ENCODE measurements around the gene CYP1A1.

CYP1A1 gene

GRCh38 chr15:74768099-74768770 is 42.9 kb upstream of the CYP1A1 start:
- in situ Hi-C loops (cut with HindIII; ENCODE audit: low sequenced_read_pairs): no loop called here
- no peak for TF ChIP-seq CTCF (IDR thresholded peaks at IDR 0.05; ENCODE audit: low read depth, low read length)
- DNase-seq (ENCODE audit: low read depth, low spot score): no peak
- no peak overlapping the region for H3K4me3 ChIP-seq (ENCODE audit: low read depth, low read length)

GRCh38 chr15:74767167-74768098 is 42.1 kb upstream of the CYP1A1 start:
- TF ChIP-seq CTCF (IDR thresholded peaks at IDR 0.05; ENCODE audit: low read depth, low read length): no peak
- in situ Hi-C loops (cut with HindIII; ENCODE audit: low sequenced_read_pairs): no loop called here
- H3K4me3 ChIP-seq (ENCODE audit: low read depth, low read length): no peak overlapping the region
- DNase-seq (ENCODE audit: low read depth, low spot score): no peak

GRCh38 chr15:74763416-74763815 is 38.1 kb upstream of the CYP1A1 start:
- TF ChIP-seq CTCF (IDR thresholded peaks at IDR 0.05; ENCODE audit: low read depth, low read length): no peak
- no peak for DNase-seq (ENCODE audit: low read depth, low spot score)
- in situ Hi-C loops (cut with HindIII; ENCODE audit: low sequenced_read_pairs): no loop called here
- no peak overlapping the region for H3K4me3 ChIP-seq (ENCODE audit: low read depth, low read length)

- in situ Hi-C loops (cut with HindIII; ENCODE audit: low sequenced_read_pairs): no loop called here
Observed at GRCh38 chr15:74762791-74763150, 37.4 kb upstream of the CYP1A1 start.

GRCh38 chr15:74758736-74759135 is 33.4 kb upstream of the CYP1A1 start:
- no peak overlapping the region for H3K4me3 ChIP-seq (ENCODE audit: low read depth, low read length)
- no peak for DNase-seq (ENCODE audit: low read depth, low spot score)
- no peak for TF ChIP-seq CTCF (IDR thresholded peaks at IDR 0.05; ENCODE audit: low read depth, low read length)
- in situ Hi-C loops (cut with HindIII; ENCODE audit: low sequenced_read_pairs): no loop called here

More at GRCh38 chr15:74762791-74763150, 37.4 kb upstream of the CYP1A1 start:
- no peak for DNase-seq (ENCODE audit: low read depth, low spot score)
- no peak for TF ChIP-seq CTCF (IDR thresholded peaks at IDR 0.05; ENCODE audit: low read depth, low read length)
- no peak overlapping the region for H3K4me3 ChIP-seq (ENCODE audit: low read depth, low read length)

- in situ Hi-C loops (cut with HindIII; ENCODE audit: low sequenced_read_pairs): no loop called here
- DNase-seq (ENCODE audit: low read depth, low spot score): no peak
- TF ChIP-seq CTCF (IDR thresholded peaks at IDR 0.05; ENCODE audit: low read depth, low read length): no peak
- H3K4me3 ChIP-seq (ENCODE audit: low read depth, low read length): no peak overlapping the region
Observed at GRCh38 chr15:74754593-74755215, 29.4 kb upstream of the CYP1A1 start.

All from astrocyte of the spinal cord (primary cell).